GM19328 (cell line): Measurements from ENCODE around the gene CAPG.
"Not testable (repeated sequence)": the region's sequence is repeated elsewhere in the genome, so short reads cannot be mapped to it uniquely, and the experiment has no call there.

ENCODE experiments used
- ATAC-seq: cut with Tn5 transposase; IDR thresholded peaks from one replicate; pipeline ENCODE4 v1.9.1; 2021; ENCODE audit warnings: mild to moderate bottlenecking, moderate library complexity; ENCODE audit not compliant: unreplicated experiment

CAPG gene

GRCh38 chr2:85367180-85367579 is 43.0 kb downstream of the CAPG start:
- ATAC-seq: no peak

GRCh38 chr2:85362653-85363387 is 47.3 kb downstream of the CAPG start:
- not testable (repeated sequence) for ATAC-seq

DNA sequence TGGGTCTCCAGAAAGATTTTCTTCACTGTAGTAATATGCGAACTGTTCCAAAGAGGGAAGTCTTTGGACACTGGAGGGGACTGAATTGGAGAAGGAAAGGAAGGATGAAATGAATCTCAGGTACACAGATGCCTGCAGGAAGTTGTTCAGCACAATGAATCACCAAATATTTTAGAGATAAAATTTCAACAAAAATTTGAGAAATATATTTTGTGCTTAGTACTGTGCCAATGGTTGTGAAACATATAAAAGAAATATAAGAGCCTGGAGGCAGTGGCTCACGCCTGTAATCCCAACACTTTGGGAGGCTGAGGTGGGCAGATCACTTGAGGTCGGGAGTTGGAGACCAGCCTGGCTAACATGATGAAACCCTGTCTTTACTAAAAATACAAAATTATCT is 52.4 kb downstream of the CAPG start:
- no peak for ATAC-seq

DNA sequence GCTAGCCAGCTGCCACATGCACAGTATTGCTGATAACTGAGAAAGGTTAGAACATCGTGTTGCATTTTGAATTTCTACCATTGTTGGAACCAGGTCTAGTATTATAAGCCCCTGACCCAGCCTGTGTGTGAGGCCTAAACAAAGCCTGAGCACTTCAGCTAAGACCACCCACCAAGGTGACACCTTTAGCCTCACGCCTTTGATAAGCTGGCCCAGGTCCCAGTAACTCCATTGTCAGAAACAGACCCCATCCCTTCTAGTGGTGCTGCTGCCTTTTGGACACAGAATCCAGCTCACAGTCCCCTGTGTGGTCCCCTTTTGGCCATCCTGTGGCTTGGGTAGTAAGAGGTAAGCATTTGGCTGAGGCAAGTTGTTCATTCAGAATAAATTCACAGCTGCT is 54.0 kb downstream of the CAPG start:
- ATAC-seq: no peak

DNA sequence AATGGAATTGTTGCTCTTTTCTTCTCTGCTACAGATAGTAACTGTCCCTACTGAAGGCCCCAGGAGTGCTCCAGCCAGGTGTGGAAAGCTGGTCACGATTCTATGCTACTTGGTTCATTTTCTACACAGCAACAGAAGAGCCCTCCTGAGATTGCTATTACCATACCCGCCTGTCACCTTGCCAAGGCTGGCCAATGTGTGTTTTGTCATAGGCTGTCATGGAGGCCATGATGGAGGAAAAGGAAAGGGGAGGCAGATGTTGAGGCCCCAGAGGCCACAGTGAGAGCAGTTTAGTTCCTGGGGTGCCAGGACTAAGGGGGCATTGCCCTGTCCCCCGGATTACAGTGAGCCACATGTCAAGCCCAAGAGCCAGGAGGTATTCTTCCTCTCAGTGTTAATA is 54.6 kb downstream of the CAPG start:
- ATAC-seq: no peak

DNA sequence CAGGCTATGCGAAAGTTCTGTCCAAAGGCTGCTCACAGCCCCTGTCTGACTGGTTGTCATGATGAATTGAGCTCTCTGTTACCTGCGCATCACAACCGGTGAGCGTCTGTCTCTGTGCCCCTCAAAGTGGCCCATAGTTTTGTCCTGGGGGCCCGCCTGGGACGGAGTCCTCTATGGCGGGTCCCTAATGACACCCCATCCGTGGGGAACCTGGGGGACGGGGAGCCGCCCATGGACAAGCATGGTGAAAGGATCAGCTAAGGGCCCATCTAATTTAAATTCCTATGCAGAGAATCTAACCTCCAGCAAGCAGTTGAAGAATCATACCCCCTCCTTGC is 55.1 kb downstream of the CAPG start:
- ATAC-seq: no peak

GRCh38 chr2:85354286-85355072 is 55.7 kb downstream of the CAPG start, which contains the start of the genes ELMOD3 and RETSAT:
Gene ELMOD3 (plus strand): TSS chr2:85354769. CDS start chr2:85357199, 2,430 bp downstream.
Gene RETSAT (minus strand): TSS chr2:85354528. CDS start chr2:85354507, 21 bp downstream.
- ATAC-seq: peak; percentile 98

DNA sequence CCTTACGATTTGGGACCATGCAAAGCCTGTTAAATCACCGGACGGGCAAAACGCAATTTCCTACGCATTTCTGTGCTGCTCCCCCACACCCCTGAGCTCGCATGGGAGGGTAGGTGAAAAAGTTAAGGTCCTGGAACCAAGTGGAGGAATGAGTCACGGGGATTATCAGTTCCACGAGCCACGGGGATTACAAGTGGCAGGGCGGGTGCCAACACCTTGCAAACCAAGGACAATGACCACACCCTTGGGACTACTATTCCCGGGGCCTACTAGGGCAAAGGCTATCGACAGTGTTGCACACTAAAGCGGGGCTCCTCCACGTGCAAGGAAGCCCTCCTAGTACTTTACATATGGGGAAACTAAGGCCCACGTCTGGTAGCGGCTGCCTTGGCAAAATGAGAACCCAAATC is 56.3 kb downstream of the CAPG start:
- ATAC-seq: no peak

GRCh38 chr2:85347599-85347998 is 62.6 kb downstream of the CAPG start:
- ATAC-seq: no peak
